Activated T-cell treated with anti-CD3 and anti-CD28 coated beads, Interleukin-2, amount 50 U/mL, for 24 hours (primary cell): ENCODE data around the gene PPP6R2.

Experiments
- DNase-seq: peaks from one replicate; pipeline ENCODE4 v3.0.0-alpha.2; 2020
- H3K27ac Mint-ChIP-seq: 2 replicates; pipeline ENCODE4 v1.8.0; 2020; ENCODE audit warnings: mild to moderate bottlenecking, mixed read lengths
- H3K27me3 Mint-ChIP-seq: 2 replicates; pipeline ENCODE4 v1.8.0; 2020; ENCODE audit warnings: mixed read lengths
- H3K36me3 Mint-ChIP-seq: 2 replicates; pipeline ENCODE4 v1.8.0; 2020; ENCODE audit warnings: low read depth, mixed read lengths
- H3K4me1 Mint-ChIP-seq: 2 replicates; pipeline ENCODE4 v1.8.0; 2020; ENCODE audit warnings: low read depth, mixed read lengths
- H3K4me3 Mint-ChIP-seq: 2 replicates; pipeline ENCODE4 v1.8.0; 2020; ENCODE audit warnings: mild to moderate bottlenecking, moderate library complexity, mixed read lengths
- H3K9me3 Mint-ChIP-seq: 2 replicates; pipeline ENCODE4 v1.8.0; 2020; ENCODE audit warnings: mixed read lengths

Gene PPP6R2

GRCh38 chr22:50469377-50470305, 126.5 kb downstream of the PPP6R2 start:
- Mint-ChIP-seq H3K9me3 (no peaks in the 10 kb centered on the region), H3K27ac (peak overlapping the region; percentile 94), H3K27me3 (no peaks in the 10 kb centered on the region), H3K36me3 (peaks cover 51% of the 10 kb centered on the region), H3K4me3 (peak overlapping the region; percentile 96), H3K4me1 (peaks cover 73% of the 10 kb centered on the region)
- peak; percentile 92 for DNase-seq

GRCh38 chr22:50470491-50470890, 127.4 kb downstream of the PPP6R2 start:
- no peaks in the 10 kb centered on the region for H3K27me3 Mint-ChIP-seq
- DNase-seq, result no peak
- peak overlapping the region; percentile 94 for H3K27ac Mint-ChIP-seq
- H3K4me1 Mint-ChIP-seq, result peaks cover 77% of the 10 kb centered on the region
- H3K36me3 Mint-ChIP-seq, result peaks cover 43% of the 10 kb centered on the region
- no peaks in the 10 kb centered on the region for H3K9me3 Mint-ChIP-seq
- peak overlapping the region; percentile 96 for H3K4me3 Mint-ChIP-seq

- DNase-seq, result no peak
- H3K4me1 Mint-ChIP-seq, result peaks cover 77% of the 10 kb centered on the region
- H3K36me3 Mint-ChIP-seq, result peaks cover 35% of the 10 kb centered on the region
- H3K4me3 Mint-ChIP-seq, result peak overlapping the region; percentile 96
- H3K27me3 Mint-ChIP-seq, result no peaks in the 10 kb centered on the region
- H3K27ac Mint-ChIP-seq, result peak overlapping the region; percentile 94
- no peaks in the 10 kb centered on the region for H3K9me3 Mint-ChIP-seq
These were observed 128.2 kb downstream of the PPP6R2 start for GRCh38 chr22:50471197-50471847.

GRCh38 chr22:50471962-50472361, 128.8 kb downstream of the PPP6R2 start:
- no peak for DNase-seq
- H3K27ac Mint-ChIP-seq, result peak overlapping the region; percentile 94
- peaks cover 71% of the 10 kb centered on the region for H3K4me1 Mint-ChIP-seq
- no peaks in the 10 kb centered on the region for H3K27me3 Mint-ChIP-seq
- H3K36me3 Mint-ChIP-seq, result peaks cover 28% of the 10 kb centered on the region
- H3K4me3 Mint-ChIP-seq, result peak overlapping the region; percentile 96
- no peaks in the 10 kb centered on the region for H3K9me3 Mint-ChIP-seq

GRCh38 chr22:50473088-50473487, 130.0 kb downstream of the PPP6R2 start:
- peaks cover 65% of the 10 kb centered on the region for H3K4me1 Mint-ChIP-seq
- DNase-seq, result peak; percentile 59
- H3K27ac Mint-ChIP-seq, result peak overlapping the region; percentile 94
- H3K4me3 Mint-ChIP-seq, result peak overlapping the region; percentile 96
- H3K36me3 Mint-ChIP-seq, result peaks cover 19% of the 10 kb centered on the region
- H3K27me3 Mint-ChIP-seq, result no peaks in the 10 kb centered on the region
- no peaks in the 10 kb centered on the region for H3K9me3 Mint-ChIP-seq

GRCh38 chr22:50473855-50474671, 130.9 kb downstream of the PPP6R2 start:
- peaks cover 55% of the 10 kb centered on the region for H3K4me1 Mint-ChIP-seq
- no peaks in the 10 kb centered on the region for H3K27me3 Mint-ChIP-seq
- H3K9me3 Mint-ChIP-seq, result no peaks in the 10 kb centered on the region
- DNase-seq, result peak; percentile 64
- H3K27ac Mint-ChIP-seq, result peak overlapping the region; percentile 94
- peak overlapping the region; percentile 96 for H3K4me3 Mint-ChIP-seq
- H3K36me3 Mint-ChIP-seq, result peaks cover 17% of the 10 kb centered on the region

- Mint-ChIP-seq H3K4me1 (peaks cover 48% of the 10 kb centered on the region), H3K4me3 (peak within 1 kb of the TSS; percentile 96), H3K27ac (peak within 1 kb of the TSS; percentile 94), H3K36me3 (peaks cover 17% of the 10 kb centered on the region), H3K9me3 (no peaks in the 10 kb centered on the region), H3K27me3 (peaks cover 2% of the 10 kb centered on the region)
- DNase-seq, result peak; percentile 93
These were observed 131.9 kb downstream of the PPP6R2 start, which contains the start of gene SBF1 for GRCh38 chr22:50474710-50475651. TSS of gene SBF1 (minus strand) at chr22:50475035. CDS start at chr22:50474840, 195 bp downstream.

- Mint-ChIP-seq H3K36me3 (peaks cover 17% of the 10 kb centered on the region), H3K4me1 (peaks cover 45% of the 10 kb centered on the region), H3K9me3 (no peaks in the 10 kb centered on the region), H3K4me3 (peak overlapping the region; percentile 66), H3K27me3 (peaks cover 6% of the 10 kb centered on the region), H3K27ac (peak overlapping the region; percentile 77)
- no peak for DNase-seq
These were observed 132.5 kb downstream of the PPP6R2 start for GRCh38 chr22:50475652-50476002.

- peak overlapping the region; percentile 66 for H3K4me3 Mint-ChIP-seq
- H3K36me3 Mint-ChIP-seq, result peaks cover 12% of the 10 kb centered on the region
- no peaks in the 10 kb centered on the region for H3K9me3 Mint-ChIP-seq
- DNase-seq, result no peak
- no peak overlapping the region for H3K27ac Mint-ChIP-seq
- H3K4me1 Mint-ChIP-seq, result peaks cover 33% of the 10 kb centered on the region
- H3K27me3 Mint-ChIP-seq, result peaks cover 6% of the 10 kb centered on the region
These were observed 133.7 kb downstream of the PPP6R2 start for GRCh38 chr22:50476868-50477267.

GRCh38 chr22:50477923-50478322, 134.8 kb downstream of the PPP6R2 start:
- Mint-ChIP-seq H3K4me1 (peaks cover 23% of the 10 kb centered on the region), H3K36me3 (peaks cover 11% of the 10 kb centered on the region), H3K27ac (no peak overlapping the region), H3K9me3 (no peaks in the 10 kb centered on the region), H3K27me3 (peaks cover 6% of the 10 kb centered on the region), H3K4me3 (no peak overlapping the region)
- DNase-seq, result no peak

- no peak overlapping the region for H3K27ac Mint-ChIP-seq
- H3K9me3 Mint-ChIP-seq, result no peaks in the 10 kb centered on the region
- no peak for DNase-seq
- H3K4me3 Mint-ChIP-seq, result peak overlapping the region; percentile 52
- H3K27me3 Mint-ChIP-seq, result peaks cover 6% of the 10 kb centered on the region
- no peaks in the 10 kb centered on the region for H3K36me3 Mint-ChIP-seq
- peaks cover 10% of the 10 kb centered on the region for H3K4me1 Mint-ChIP-seq
These were observed 136.6 kb downstream of the PPP6R2 start for GRCh38 chr22:50479721-50480120.

GRCh38 chr22:50481045-50481439, 137.9 kb downstream of the PPP6R2 start:
- peaks cover 5% of the 10 kb centered on the region for H3K4me1 Mint-ChIP-seq
- no peaks in the 10 kb centered on the region for H3K36me3 Mint-ChIP-seq
- H3K27me3 Mint-ChIP-seq, result peaks cover 6% of the 10 kb centered on the region
- no peak overlapping the region for H3K27ac Mint-ChIP-seq
- no peak for DNase-seq
- H3K4me3 Mint-ChIP-seq, result peak overlapping the region; percentile 52
- H3K9me3 Mint-ChIP-seq, result no peaks in the 10 kb centered on the region

- Mint-ChIP-seq H3K27ac (no peak within 1 kb of the TSS), H3K27me3 (peaks cover 6% of the 10 kb centered on the region), H3K9me3 (no peaks in the 10 kb centered on the region), H3K4me1 (peaks cover 5% of the 10 kb centered on the region), H3K4me3 (peak within 1 kb of the TSS; percentile 77), H3K36me3 (no peaks in the 10 kb centered on the region)
- peak; percentile 83 for DNase-seq
These were observed 138.4 kb downstream of the PPP6R2 start, which contains the start of gene ADM2 for GRCh38 chr22:50481440-50482106. TSS of gene ADM2 (plus strand) at chr22:50481543. CDS start at chr22:50481848, 305 bp downstream.
